PC-9 (cell line): ENCODE data around the gene MACROD2. TPM values are rescaled to one million over a fixed set of nuclear protein-coding genes. Genes with fewer than 3 reads are reported as not detected.

Source experiments
- BruUV-seq: library from RNA; stranded (reverse); fragments of 400-500 nt; replicated peaks from 2 replicates; lab custom pipeline; 2021; lab: Mats Ljungman, UMichigan
- CTCF ChIA-PET: fragments of 300-600 bp; sonication (Branson Sonifier 250); formaldehyde crosslinking; loops from one replicate; lab custom pipeline; 2022; ENCODE audit warnings: antibody characterized with exemption; lab: Charles Lee
- POLR2A ChIA-PET: fragments of 300-600 bp; sonication (Branson Sonifier 250); formaldehyde crosslinking; loops from one replicate; lab custom pipeline; 2022; ENCODE audit warnings: antibody characterized with exemption; ENCODE audit not compliant: unreplicated experiment; lab: Charles Lee
- DNase-seq, 2 experiments: peaks; one replicate each; pipeline versions ENCODE4 v3.0.0 to v3.0.0-alpha.2; 2015 to 2022; ENCODE audit warnings: mixed read lengths in 1 of 2
- H2AFZ ChIP-seq: fragments of 200-600 bp; sonication (generic); 2 replicates; pipeline ENCODE4 v1.8.1; 2017; ENCODE audit warnings: antibody characterized with exemption
- H3F3A ChIP-seq: fragments of 200-600 bp; sonication (generic); 2 replicates; pipeline ENCODE4 v1.8.1; 2017; ENCODE audit warnings: antibody characterized with exemption, mild to moderate bottlenecking, low read depth; ENCODE audit not compliant: insufficient read depth
- H3K27ac ChIP-seq: fragments of 200-600 bp; sonication (generic); 2 replicates; pipeline ENCODE4 v1.6.1; 2016; ENCODE audit warnings: mixed run types
- H3K27me3 ChIP-seq: fragments of 200-600 bp; sonication (generic); 2 replicates; pipeline ENCODE4 v1.6.1; 2016; ENCODE audit warnings: low read depth, mixed run types; ENCODE audit not compliant: insufficient read depth
- H3K36me3 ChIP-seq: fragments of 200-600 bp; sonication (generic); 2 replicates; pipeline ENCODE4 v1.6.1; 2016; ENCODE audit warnings: low read depth, mixed run types
- H3K4me1 ChIP-seq: fragments of 200-600 bp; sonication (generic); replicated peaks from 2 replicates; pipeline ENCODE4 v1.6.1; 2016; ENCODE audit warnings: mixed run types; ENCODE audit not compliant: insufficient read depth
- H3K4me2 ChIP-seq: fragments of 200-600 bp; sonication (generic); 2 replicates; pipeline ENCODE4 v1.6.1; 2017; ENCODE audit warnings: mixed run types
- H3K4me3 ChIP-seq: fragments of 200-600 bp; sonication (generic); 2 replicates; pipeline ENCODE4 v1.6.1; 2016; ENCODE audit warnings: mixed run types
- H3K79me2 ChIP-seq: fragments of 200-600 bp; sonication (generic); 2 replicates; pipeline ENCODE4 v1.6.1; 2017; ENCODE audit warnings: low read depth, mixed run types
- H3K9me2 ChIP-seq: fragments of 200-600 bp; sonication (generic); 2 replicates; pipeline ENCODE4 v1.8.1; 2017; ENCODE audit warnings: mild to moderate bottlenecking; ENCODE audit not compliant: insufficient read depth
- H3K9me3 ChIP-seq: fragments of 200-600 bp; sonication (generic); 2 replicates; pipeline ENCODE4 v1.8.1; 2016; ENCODE audit warnings: low read depth; ENCODE audit not compliant: insufficient read depth
- H4K20me1 ChIP-seq: fragments of 200-600 bp; sonication (generic); 2 replicates; pipeline ENCODE4 v1.8.1; 2017; ENCODE audit not compliant: insufficient read depth
- EZH2 ChIP-seq: fragments of 200-600 bp; sonication (generic); IDR thresholded peaks from 2 replicates; pipeline ENCODE4 v1.8.0; 2017; ENCODE audit warnings: antibody characterized with exemption, low read depth
- intact Hi-C: fragments of 100-400 bp; cut with micrococcal nuclease; formaldehyde crosslinking; loops from one replicate; pipeline ENCODE4 v1.10.0; 2022; ENCODE audit not compliant: unreplicated experiment
- total RNA-seq: library from RNA; stranded (reverse); gene quantifications from 2 replicates; pipeline ENCODE4 v1.2.3, GENCODE V29; 2021
- TF ChIP-seq, protein P1 (sequence below): fragments of 200-600 bp; sonication (generic); conservative IDR thresholded peaks from 2 replicates; pipeline ENCODE4 v1.6.1; 2017; ENCODE audit warnings: mixed run types, antibody characterized with exemption, mild to moderate bottlenecking, moderate library complexity

MACROD2 gene
- total RNA-seq, 1 experiment from 2014 or later: 11.4 TPM

DNA sequence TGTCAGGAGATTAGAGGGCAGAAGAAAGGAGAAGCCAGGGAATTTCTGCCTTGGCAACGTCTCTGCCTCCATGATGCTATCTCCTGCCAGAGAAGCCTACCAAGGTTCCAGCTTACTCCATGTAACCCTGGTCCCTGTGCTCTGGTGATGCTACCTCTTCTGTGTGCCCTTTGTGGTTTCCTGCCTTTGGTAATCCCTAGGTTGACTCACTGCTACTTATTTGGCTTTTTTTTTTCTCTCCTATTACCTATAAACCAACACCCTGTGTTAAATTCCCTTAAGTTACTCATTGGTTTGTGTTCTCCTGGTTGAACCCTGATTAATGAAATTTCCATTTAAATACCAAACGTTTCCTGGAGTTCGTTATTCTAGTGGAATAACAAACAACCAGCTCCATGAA is 869.9 kb downstream of the MACROD2 start:
- no peaks in the 10 kb centered on the region for H3K79me2 ChIP-seq
- no peaks in the 10 kb centered on the region for H3K9me2 ChIP-seq
- DNase-seq: peak; percentile 17 to 48
- ChIA-PET CTCF (no interaction called here), POLR2A (no interaction called here)
- no peak overlapping the region for H2AFZ ChIP-seq
- no peaks in the 10 kb centered on the region for H3K9me3 ChIP-seq
- H3K4me2 ChIP-seq: no peak overlapping the region
- no peaks in the 10 kb centered on the region for H3K36me3 ChIP-seq
- no peak for TF ChIP-seq EZH2
- TF ChIP-seq, protein P1, sequence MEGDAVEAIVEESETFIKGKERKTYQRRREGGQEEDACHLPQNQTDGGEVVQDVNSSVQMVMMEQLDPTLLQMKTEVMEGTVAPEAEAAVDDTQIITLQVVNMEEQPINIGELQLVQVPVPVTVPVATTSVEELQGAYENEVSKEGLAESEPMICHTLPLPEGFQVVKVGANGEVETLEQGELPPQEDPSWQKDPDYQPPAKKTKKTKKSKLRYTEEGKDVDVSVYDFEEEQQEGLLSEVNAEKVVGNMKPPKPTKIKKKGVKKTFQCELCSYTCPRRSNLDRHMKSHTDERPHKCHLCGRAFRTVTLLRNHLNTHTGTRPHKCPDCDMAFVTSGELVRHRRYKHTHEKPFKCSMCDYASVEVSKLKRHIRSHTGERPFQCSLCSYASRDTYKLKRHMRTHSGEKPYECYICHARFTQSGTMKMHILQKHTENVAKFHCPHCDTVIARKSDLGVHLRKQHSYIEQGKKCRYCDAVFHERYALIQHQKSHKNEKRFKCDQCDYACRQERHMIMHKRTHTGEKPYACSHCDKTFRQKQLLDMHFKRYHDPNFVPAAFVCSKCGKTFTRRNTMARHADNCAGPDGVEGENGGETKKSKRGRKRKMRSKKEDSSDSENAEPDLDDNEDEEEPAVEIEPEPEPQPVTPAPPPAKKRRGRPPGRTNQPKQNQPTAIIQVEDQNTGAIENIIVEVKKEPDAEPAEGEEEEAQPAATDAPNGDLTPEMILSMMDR: no peak
- intact Hi-C loops: no loop called here
- H4K20me1 ChIP-seq: no peaks in the 10 kb centered on the region
- H3K27ac ChIP-seq: no peak overlapping the region
- no TSS peak for BruUV-seq
- no peaks in the 10 kb centered on the region for H3F3A ChIP-seq
- no peaks in the 10 kb centered on the region for H3K27me3 ChIP-seq
- no peak overlapping the region for H3K4me3 ChIP-seq
- H3K4me1 ChIP-seq: no peaks in the 10 kb centered on the region

DNA sequence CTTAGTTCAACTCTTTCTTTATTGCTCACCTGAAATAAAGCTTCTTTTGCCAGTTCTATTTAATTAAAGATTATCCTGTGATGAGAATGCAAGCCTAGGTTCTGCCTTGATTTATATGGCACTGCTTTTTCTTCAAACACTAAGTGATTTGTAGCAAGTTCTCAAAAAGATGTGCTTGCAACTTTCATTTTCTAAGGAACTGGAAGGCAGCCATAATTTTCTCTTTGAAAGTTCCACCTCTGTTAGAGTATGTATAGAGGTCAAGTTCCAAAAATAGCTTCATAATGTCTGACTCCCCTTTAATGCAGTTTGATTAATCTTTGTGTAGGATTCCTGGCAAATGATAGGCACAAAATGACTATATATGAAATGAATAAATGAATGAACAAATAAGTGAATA is 870.4 kb downstream of the MACROD2 start:
- no peaks in the 10 kb centered on the region for H4K20me1 ChIP-seq
- ChIA-PET CTCF (no interaction called here), POLR2A (no interaction called here)
- H3K27ac ChIP-seq: no peak overlapping the region
- no peak for DNase-seq
- H3K9me3 ChIP-seq: no peaks in the 10 kb centered on the region
- H3K4me2 ChIP-seq: no peak overlapping the region
- no peak for TF ChIP-seq EZH2
- TF ChIP-seq, protein P1: no peak
- H3K27me3 ChIP-seq: no peaks in the 10 kb centered on the region
- H3K4me3 ChIP-seq: no peak overlapping the region
- no peak overlapping the region for H2AFZ ChIP-seq
- no peaks in the 10 kb centered on the region for H3F3A ChIP-seq
- no peaks in the 10 kb centered on the region for H3K79me2 ChIP-seq
- H3K36me3 ChIP-seq: no peaks in the 10 kb centered on the region
- no peaks in the 10 kb centered on the region for H3K4me1 ChIP-seq
- H3K9me2 ChIP-seq: no peaks in the 10 kb centered on the region
- intact Hi-C loops: no loop called here
- BruUV-seq: no TSS peak

DNA sequence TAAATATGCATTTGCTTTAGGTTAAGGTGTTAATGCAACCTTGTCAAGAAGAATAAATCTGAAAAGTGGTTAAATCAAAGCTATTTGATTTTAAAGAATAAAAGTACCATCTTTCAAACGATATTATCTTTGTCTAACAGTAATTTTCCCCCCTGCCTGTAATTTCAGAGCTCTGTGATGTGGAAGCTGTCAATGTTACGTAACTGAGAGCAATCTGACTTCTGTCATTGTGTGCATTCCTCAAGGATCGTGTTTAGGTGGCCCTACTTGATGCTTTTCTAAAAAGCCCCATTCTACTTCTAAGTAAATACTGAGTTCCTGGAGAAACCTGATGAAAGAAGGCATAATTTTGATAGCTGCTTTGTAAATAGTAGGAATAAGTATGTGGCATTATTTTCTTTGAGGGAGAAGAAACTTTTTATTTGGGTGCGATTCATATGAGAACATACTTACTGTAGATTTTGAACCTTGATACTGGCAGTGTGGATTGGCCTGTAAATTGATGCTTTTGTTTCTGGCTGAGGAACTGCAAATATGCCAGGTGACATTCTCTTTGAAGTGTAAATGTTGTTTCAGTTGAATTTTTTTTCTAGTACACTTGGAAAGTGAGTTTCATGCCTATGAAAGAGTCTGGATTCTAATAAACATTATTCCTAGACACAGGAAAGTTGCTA is 871.7 kb downstream of the MACROD2 start:
- no peak for TF ChIP-seq EZH2
- TF ChIP-seq, protein P1: no peak
- Histone ChIP-seq H3K4me2 (no peak overlapping the region), H3F3A (no peaks in the 10 kb centered on the region), H2AFZ (no peak overlapping the region), H3K27me3 (no peaks in the 10 kb centered on the region), H3K27ac (no peak overlapping the region), H3K79me2 (no peaks in the 10 kb centered on the region), H3K9me2 (no peaks in the 10 kb centered on the region), H3K9me3 (no peaks in the 10 kb centered on the region), H3K4me3 (no peak overlapping the region), H3K4me1 (no peaks in the 10 kb centered on the region), H4K20me1 (no peaks in the 10 kb centered on the region), H3K36me3 (no peaks in the 10 kb centered on the region)
- DNase-seq: no peak
- POLR2A ChIA-PET: no interaction called here
- CTCF ChIA-PET: no interaction called here
- no TSS peak for BruUV-seq
- intact Hi-C loops: no loop called here
